ENCODE results near the gene RWDD4. TPM values are rescaled to one million over a fixed set of nuclear protein-coding genes. Genes with fewer than 3 reads are reported as not detected.

The RWDD4 gene
- total and polyA plus RNA-seq, 9 donors: 26.1 to 32.1 (median 30.2) TPM

Other genes with a start within 250 kb of the RWDD4 start
- 11.1 TPM for gene CDKN2AIP, start 214.5 kb downstream of the RWDD4 start, total RNA-seq
- 10 to 100 TPM; 17.8 to 23.2 (median 18.7) TPM for gene CDKN2AIP, start 214.5 kb downstream of the RWDD4 start, polyA plus RNA-seq (ENCODE audit: insufficient read depth in 1 of 8, insufficient read length in 8 of 8, low replicate concordance in 1 of 8)
- 11.5 TPM for gene ING2, start 154.1 kb downstream of the RWDD4 start, total RNA-seq
- 10 to 100 TPM; 15.4 to 18.2 (median 16.6) TPM for gene ING2, start 154.1 kb downstream of the RWDD4 start, polyA plus RNA-seq (ENCODE audit: insufficient read depth in 1 of 8, insufficient read length in 8 of 8, low replicate concordance in 1 of 8)
- gene TRAPPC11, start 108 bp upstream of the RWDD4 start, total RNA-seq: 34.3 TPM
- gene TRAPPC11, start 108 bp upstream of the RWDD4 start, polyA plus RNA-seq (ENCODE audit: insufficient read depth in 1 of 8, insufficient read length in 8 of 8, low replicate concordance in 1 of 8): 10 to 100 TPM; 19.9 to 29.3 (median 22.4) TPM
- gene STOX2, start 246.1 kb upstream of the RWDD4 start, total RNA-seq: 7.3 TPM
- 1 to 10 TPM; 3.8 to 9.7 (median 6.5) TPM for gene STOX2, start 246.1 kb upstream of the RWDD4 start, polyA plus RNA-seq (ENCODE audit: insufficient read depth in 1 of 8, insufficient read length in 8 of 8, low replicate concordance in 1 of 8)

Measured in muscle of leg (tissue), 9 donors.